ENCODE measurements around the gene ZNHIT6.
"Not testable (repeated sequence)": the region's sequence is repeated elsewhere in the genome, so short reads cannot be mapped to it uniquely, and the experiment has no call there.

The ZNHIT6 gene, protein sequence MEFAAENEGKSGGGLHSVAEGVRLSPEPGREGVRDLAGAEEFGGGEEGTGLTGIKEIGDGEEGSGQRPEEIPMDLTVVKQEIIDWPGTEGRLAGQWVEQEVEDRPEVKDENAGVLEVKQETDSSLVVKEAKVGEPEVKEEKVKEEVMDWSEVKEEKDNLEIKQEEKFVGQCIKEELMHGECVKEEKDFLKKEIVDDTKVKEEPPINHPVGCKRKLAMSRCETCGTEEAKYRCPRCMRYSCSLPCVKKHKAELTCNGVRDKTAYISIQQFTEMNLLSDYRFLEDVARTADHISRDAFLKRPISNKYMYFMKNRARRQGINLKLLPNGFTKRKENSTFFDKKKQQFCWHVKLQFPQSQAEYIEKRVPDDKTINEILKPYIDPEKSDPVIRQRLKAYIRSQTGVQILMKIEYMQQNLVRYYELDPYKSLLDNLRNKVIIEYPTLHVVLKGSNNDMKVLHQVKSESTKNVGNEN

DNA sequence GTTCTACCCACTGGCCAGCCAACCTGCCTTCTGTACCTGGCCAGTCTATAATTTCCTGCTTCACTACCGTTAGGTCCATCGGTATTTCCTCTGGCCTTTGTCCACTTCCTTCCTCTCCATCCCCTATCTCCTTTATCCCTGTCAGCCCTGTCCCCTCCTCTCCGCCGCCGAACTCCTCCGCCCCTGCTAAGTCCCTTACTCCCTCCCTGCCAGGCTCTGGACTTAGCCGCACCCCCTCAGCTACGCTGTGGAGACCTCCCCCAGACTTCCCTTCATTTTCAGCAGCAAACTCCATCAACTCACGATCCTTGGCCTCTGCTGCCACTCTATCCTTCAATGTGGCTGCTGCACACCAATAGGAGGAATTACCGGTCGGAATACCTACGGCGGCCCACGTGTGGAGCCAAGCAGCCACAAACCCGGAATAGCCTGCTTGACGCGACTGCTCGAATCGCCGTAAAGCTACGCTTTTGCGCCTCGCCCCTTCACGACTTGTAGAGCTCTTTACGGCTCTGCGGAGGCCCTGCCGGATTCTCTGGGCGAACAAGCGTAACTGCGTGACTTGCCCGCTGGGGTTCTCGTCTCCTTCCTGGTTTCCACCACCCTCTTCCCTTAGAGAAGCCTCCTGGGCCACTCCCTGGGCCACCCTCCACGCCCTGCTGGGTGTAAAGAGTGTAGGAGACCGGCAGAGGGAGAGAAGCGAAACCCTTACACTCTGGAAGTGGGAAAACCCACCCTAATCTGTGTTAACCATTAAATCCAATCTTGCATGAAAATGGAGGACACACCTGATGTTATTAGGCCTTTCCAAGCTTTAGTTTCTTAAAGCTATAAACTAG is at the start of gene ZNHIT6:
Gene ZNHIT6 (minus strand): TSS at position 444 of the 839 bp plus-strand sequence. CDS start 149 bp downstream, at position 295.
- DNase-seq (ENCODE audit: low read depth in 2 of 2): peak; percentile 74 to 86

GRCh38 chr1:85756864-85757263 is 48.6 kb upstream of the ZNHIT6 start:
- no peak for DNase-seq (ENCODE audit: low read depth in 2 of 2)

DNA sequence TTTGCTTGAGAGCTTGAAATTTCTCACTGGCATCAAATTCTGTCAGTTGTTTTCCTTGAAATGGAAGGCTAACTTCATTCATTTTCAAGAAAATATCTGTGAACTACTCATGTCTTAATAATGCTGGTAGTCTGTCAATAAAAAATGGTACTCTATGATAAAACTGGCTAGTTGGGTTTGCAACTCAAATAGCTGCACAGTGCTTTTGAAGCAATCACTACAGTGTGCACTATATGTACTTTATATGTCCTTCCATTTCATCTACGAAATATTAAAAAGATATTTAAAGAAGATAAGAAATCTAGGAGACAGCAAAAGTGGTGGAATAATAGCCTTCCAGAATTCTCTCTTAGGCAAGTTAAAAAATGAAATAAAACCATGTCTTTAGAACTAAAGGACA is 39.9 kb upstream of the ZNHIT6 start:
- no peak for DNase-seq (ENCODE audit: low read depth in 2 of 2)

- no peak for DNase-seq (ENCODE audit: low read depth in 2 of 2)
Measured at GRCh38 chr1:85746777-85747176, 38.5 kb upstream of the ZNHIT6 start.

GRCh38 chr1:85743814-85744213 is 35.6 kb upstream of the ZNHIT6 start:
- DNase-seq (ENCODE audit: low read depth in 2 of 2): no peak

GRCh38 chr1:85734931-85735330 is 26.7 kb upstream of the ZNHIT6 start:
- no peak for DNase-seq (ENCODE audit: low read depth in 2 of 2)

DNA sequence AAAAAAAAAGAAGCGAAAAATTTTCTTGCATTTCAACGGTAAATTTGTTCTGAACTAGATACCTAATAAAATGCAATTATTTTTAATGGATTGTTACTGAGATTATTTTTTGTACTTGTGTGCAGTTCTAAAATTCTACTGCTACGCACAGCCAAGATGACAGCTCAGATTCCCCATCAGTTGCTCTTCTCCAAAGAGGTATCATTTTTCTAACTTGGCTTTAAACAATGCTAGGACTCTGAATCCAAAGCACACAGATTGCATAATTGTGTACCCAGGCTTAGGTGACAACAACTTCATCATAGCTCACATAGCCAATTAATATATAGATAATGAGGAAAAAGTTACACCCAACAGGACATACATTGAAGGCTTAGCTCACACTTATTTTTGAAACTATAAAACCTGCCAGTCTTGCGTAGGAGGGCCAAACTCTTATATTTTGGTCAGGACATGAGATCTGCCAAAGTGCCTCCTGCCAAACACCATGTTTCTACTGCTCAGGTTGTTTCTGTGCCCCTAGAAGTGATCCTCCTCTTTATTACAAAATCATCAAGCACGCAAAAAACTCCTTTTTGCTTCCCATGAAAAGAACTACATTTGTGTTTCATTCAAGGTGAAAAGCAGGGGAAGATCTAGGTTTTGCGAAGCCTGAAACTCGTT is 10.6 kb upstream of the ZNHIT6 start:
- no peak for DNase-seq (ENCODE audit: low read depth in 2 of 2)

DNA sequence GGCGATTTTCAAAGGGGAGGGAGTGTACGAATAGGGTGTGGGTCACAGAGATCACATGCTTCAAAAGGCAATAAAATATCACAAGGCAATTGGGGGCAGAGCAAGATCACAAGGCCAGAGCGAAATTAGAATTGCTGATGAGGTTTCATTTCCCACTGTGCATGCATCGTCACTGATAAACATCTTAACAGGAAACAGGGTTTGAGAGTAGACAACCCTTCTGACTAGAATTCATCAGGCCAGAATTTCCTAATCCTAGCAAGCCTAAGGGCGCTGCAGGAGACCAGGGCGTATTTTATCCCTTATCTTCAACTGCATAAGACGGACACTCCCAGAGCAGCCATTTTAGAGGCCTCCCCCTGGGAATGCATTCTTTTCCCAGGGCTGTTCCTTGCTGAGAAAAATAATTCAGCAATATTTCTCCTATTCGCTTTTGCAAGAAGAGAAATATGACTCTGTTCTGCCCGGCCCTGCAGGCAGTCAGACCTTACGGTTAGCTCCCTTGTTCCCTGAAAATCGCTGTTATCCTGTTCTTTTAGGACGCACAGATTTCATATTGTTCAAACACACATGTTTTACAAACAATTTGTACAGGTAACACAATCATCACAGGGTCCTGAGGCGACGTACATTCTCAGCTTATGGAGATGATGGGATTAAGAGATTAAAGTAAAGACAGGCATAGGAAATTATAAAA is 6.3 kb upstream of the ZNHIT6 start:
- DNase-seq (ENCODE audit: low read depth in 2 of 2): not testable (repeated sequence)

DNA sequence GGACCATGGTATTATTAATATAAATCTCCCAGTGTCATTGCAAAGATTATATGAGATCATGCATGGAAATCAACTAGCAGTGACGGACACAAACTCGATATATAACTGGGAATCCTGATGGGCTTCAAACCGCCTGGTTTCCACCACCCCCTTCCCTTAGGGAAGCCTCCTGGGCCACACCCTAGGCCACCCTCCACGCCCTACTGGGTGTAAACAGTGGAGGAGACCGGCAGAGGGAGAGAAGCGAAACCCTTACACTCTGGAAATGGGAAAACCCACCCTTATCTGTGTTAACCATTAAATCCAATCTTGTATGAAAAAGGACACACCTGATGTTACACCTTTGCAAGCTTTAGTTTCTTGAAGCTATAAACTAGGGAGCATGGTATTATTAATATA is 595 bp upstream of the ZNHIT6 start:
- DNase-seq (ENCODE audit: low read depth in 2 of 2): no peak

GRCh38 chr1:85707267-85707989 is 805 bp downstream of the ZNHIT6 start:
- DNase-seq (ENCODE audit: low read depth in 2 of 2): no peak

DNA sequence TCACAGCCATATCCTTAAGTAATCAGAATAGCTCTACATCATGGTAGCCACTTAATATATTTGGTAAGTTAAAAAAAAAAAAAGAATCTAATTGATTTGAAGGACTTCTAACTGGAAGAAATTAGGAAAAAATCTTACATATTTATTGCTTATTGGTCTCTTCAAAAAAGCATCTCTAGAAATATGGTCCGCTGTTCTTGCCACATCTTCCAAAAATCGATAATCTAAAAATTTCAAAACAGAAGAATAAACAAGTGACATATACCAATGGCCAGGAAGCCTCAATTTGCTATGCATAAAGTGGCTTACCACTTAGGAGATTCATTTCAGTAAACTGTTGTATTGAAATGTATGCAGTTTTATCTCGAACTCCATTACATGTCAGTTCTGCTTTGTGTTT is 2.3 kb downstream of the ZNHIT6 start:
- DNase-seq (ENCODE audit: low read depth in 2 of 2): no peak

- DNase-seq (ENCODE audit: low read depth in 2 of 2): no peak
Measured at GRCh38 chr1:85700422-85700821, 7.8 kb downstream of the ZNHIT6 start.

GRCh38 chr1:85697895-85698294 is 10.3 kb downstream of the ZNHIT6 start:
- DNase-seq (ENCODE audit: low read depth in 2 of 2): no peak

GRCh38 chr1:85692730-85693314 is 15.4 kb downstream of the ZNHIT6 start:
- no peak for DNase-seq (ENCODE audit: low read depth in 2 of 2)

DNA sequence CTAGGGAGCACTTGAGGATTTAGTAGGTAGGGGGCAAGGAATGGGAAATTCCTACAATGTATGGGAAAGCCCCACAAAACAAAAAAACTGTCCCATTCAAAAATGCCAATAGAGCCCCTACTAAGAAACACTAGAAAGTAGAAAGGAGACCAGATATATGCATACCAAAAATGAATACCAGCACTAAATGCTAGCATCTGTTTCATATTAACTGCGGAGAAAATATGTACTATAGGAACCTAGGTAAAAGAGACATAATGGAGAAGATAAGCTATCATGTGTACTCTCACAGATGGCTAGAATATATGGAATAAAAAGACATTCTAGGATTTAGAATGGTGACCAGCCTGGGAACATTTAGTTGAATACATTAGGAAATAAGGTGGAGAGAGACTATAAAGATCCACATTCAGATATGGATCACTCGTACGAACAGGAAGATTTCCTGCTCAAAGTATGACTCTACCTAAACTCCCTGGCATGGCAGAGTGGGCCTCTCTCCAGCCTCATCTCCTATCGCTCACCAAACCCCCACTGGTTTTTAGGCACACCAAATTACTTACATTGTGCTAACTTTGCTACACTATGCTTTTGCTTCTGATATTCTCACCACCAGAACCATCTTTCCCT is 18.3 kb downstream of the ZNHIT6 start:
- no peak for DNase-seq (ENCODE audit: low read depth in 2 of 2)

GRCh38 chr1:85683292-85684025 is 24.8 kb downstream of the ZNHIT6 start:
- no peak for DNase-seq (ENCODE audit: low read depth in 2 of 2)

DNA sequence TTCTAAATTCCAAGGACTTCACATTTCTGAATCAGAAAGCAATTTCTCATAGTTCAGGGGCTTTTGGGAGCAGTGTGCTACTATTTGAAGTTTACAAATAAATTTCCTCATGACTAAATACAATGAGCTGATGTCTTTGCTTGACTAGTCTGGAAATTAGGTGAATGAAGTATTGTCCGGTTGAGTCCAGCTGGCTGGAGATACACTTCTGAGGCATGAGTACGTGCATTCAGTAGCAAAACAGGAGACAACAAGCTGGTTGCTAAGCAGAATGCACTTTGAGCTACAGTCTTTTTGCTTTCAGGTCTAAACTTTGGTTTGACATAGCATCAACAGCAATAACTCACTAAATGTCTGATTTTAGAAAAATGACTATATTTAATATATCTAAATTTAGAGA is 27.1 kb downstream of the ZNHIT6 start:
- no peak for DNase-seq (ENCODE audit: low read depth in 2 of 2)

DNA sequence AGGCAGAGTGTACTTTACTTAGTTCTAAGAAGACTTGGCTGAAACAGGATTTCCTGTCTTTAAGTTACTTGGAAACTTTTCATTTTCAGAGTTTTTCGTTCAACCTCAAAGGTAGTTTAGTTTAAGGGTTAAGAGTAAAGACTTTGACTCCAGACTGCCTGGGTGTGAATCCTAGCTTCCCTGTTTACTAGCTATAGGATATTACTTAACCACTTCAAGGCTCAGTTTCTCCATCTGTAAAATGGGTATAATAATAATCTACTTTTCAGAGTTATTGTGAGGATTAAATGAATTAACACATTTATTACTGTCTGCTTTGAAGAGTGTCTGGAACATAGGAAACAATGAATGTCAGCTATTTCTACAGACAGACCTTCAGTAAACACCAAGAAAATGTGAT is 30.0 kb downstream of the ZNHIT6 start:
- no peak for DNase-seq (ENCODE audit: low read depth in 2 of 2)

DNA sequence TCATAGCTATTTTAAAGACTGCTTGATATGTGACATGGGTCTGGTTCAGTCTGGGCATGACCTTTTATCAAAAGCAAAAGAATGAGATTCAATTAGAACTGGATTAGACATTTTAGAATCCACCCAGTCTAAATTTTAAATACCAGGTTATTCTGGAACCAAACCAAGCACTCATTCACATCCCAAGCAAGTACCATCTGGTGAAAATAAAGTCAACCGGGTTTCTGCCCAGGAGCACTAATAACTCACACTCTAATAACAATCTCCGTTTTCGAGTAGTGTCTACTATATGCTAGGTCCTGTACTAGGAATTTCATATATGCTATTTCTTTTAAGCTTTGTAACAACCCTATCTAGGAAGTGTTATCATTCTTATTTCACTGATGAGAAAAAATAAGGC is 30.6 kb downstream of the ZNHIT6 start:
- DNase-seq (ENCODE audit: low read depth in 2 of 2): no peak

Measured in stimulated activated CD4-positive, alpha-beta T cell treated with anti-CD3 and anti-CD28 coated beads, Interleukin-4, amount 100 ng/mL, for 48 hours (primary cell).